Peyer's patch (tissue), 4 donors: Measurements from ENCODE around the gene TTLL8. TPM values are rescaled to one million over a fixed set of nuclear protein-coding genes. Genes with fewer than 3 reads are reported as not detected.
A peak's percentile ranks its signal among the peaks of the same experiment; 100 is the strongest.

ENCODE experiments used
- DNase-seq, 3 donors: peaks; one replicate each; pipeline ENCODE4 v3.0.0-alpha.2; 2017 to 2019
- H3K27ac ChIP-seq, 4 donors: fragments of 200-600 bp; sonication (generic); one replicate each; pipeline ENCODE4 v1.5.1; 2016 to 2019
- H3K27me3 ChIP-seq, 2 donors: fragments of 200-600 bp; sonication (generic); one replicate each; pipeline ENCODE4 v1.5.1; 2019
- H3K36me3 ChIP-seq, 3 donors: fragments of 200-600 bp; sonication (generic); one replicate each; pipeline ENCODE4 v1.5.1; 2016 to 2019
- H3K4me1 ChIP-seq, 4 donors: fragments of 200-600 bp; sonication (generic); one replicate each; pipeline ENCODE4 v1.5.1; 2016 to 2019
- H3K4me3 ChIP-seq, 4 donors: fragments of 200-600 bp; sonication (generic); 1 replicate in 3 of 4; 2 replicates in 1 of 4; pipeline ENCODE4 v1.5.1; 2016 to 2019; ENCODE audit warnings: mild to moderate bottlenecking in 1 of 4
- H3K9me3 ChIP-seq, 4 donors: fragments of 200-600 bp; sonication (generic); one replicate each; pipeline ENCODE4 v1.5.1; 2016 to 2019; ENCODE audit warnings: mild to moderate bottlenecking in 1 of 4
- POLR2A ChIP-seq, 2 donors: fragments of 450-650 bp; IDR thresholded peaks; one replicate each; pipeline ENCODE4 v1.5.1; 2017; ENCODE audit warnings: antibody characterized with exemption in 2 of 2, mild to moderate bottlenecking in 2 of 2, moderate library complexity in 2 of 2
- total RNA-seq, 4 donors: library from RNA; depleted of rRNA; stranded (reverse); fragments of >200 nt; gene quantifications; one replicate each; pipeline ENCODE4 v1.1.0, GENCODE V29; 2016
- TF ChIP-seq, protein P1 (sequence below), 6 experiments: fragments of 450-650 bp in 4 of 6; fragments of 200-600 bp in 2 of 6; sonication (generic) in 1 of 6; IDR thresholded peaks; one replicate each; pipeline ENCODE4 v1.5.1; 2017 to 2019; ENCODE audit warnings: antibody characterized with exemption in 6 of 6, mild to moderate bottlenecking in 3 of 6, moderate library complexity in 1 of 6

TTLL8 gene
- total RNA-seq, 4 donors from 2014 or later = not detected

- no peak overlapping the region for H3K27ac ChIP-seq
- no peaks in the 10 kb centered on the region for H3K36me3 ChIP-seq
- no peaks in the 10 kb centered on the region for H3K9me3 ChIP-seq
- H3K27me3 ChIP-seq = no peaks in the 10 kb centered on the region
- peak in 1 of 3 donors; percentile 39 for DNase-seq
- TF ChIP-seq, protein P1, sequence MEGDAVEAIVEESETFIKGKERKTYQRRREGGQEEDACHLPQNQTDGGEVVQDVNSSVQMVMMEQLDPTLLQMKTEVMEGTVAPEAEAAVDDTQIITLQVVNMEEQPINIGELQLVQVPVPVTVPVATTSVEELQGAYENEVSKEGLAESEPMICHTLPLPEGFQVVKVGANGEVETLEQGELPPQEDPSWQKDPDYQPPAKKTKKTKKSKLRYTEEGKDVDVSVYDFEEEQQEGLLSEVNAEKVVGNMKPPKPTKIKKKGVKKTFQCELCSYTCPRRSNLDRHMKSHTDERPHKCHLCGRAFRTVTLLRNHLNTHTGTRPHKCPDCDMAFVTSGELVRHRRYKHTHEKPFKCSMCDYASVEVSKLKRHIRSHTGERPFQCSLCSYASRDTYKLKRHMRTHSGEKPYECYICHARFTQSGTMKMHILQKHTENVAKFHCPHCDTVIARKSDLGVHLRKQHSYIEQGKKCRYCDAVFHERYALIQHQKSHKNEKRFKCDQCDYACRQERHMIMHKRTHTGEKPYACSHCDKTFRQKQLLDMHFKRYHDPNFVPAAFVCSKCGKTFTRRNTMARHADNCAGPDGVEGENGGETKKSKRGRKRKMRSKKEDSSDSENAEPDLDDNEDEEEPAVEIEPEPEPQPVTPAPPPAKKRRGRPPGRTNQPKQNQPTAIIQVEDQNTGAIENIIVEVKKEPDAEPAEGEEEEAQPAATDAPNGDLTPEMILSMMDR (IDR thresholded peaks at IDR 0.05) = no peak
- TF ChIP-seq POLR2A (IDR thresholded peaks at IDR 0.05) = no peak
- H3K4me3 ChIP-seq = peak overlapping the region in 3 of 4 donors; percentile 9 to 54 (median 52)
- peaks cover 0 to 21% (median 5%) of the 10 kb centered on the region in 4 donors for H3K4me1 ChIP-seq
Measured at GRCh38 chr22:49999946-50000586, 58.0 kb downstream of the TTLL8 start.

DNA sequence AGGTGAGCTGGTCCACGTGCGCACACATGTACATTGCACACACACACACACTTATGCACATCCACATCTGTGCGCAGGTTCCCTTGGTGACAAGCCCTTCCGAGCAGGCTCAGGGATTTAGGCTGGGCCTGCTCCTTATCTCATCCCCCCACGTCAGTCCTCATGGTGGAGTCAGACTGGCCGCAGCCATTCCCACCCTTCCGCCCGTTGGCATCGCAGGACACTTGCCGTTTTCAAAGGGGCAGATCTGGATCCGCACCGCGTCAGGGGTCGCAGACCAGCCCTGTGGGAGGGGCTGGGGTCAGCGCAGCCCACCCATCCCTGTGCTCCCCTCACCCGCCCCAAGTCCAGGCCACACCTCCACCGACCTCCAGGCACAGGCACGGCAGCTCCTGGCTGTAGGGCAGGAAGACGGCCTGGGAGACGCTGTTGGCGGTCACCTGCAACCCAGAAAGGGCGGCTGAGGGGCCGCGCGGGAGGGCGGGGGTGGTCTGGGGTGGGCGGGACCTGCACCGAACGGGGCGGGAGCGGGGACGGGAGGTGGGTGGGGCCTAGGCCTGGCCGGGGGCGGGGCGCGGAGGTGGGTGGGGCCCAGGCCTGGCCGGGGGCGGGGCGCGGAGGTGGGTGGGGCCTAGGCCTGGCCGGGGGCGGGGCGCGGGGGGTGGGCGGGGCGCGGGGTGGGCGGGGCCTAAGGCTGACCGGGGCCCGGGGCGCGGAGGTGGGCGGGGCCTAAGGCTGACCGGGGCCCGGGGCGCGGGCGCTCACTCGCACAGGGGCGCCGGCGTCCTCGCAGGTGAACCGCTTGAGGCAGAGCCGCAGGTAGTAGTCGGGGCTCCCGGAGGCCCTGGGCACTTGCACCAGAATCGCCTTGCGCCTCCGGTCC, 58.8 kb downstream of the TTLL8 start:
- Histone ChIP-seq H3K27ac (no peak overlapping the region), H3K4me1 (peaks cover 0 to 21% (median 5%) of the 10 kb centered on the region in 4 donors), H3K4me3 (peak overlapping the region in 3 of 4 donors; percentile 9 to 54 (median 52)), H3K9me3 (no peaks in the 10 kb centered on the region), H3K27me3 (no peaks in the 10 kb centered on the region), H3K36me3 (no peaks in the 10 kb centered on the region)
- TF ChIP-seq, protein P1 (IDR thresholded peaks at IDR 0.05) = no peak
- TF ChIP-seq POLR2A (IDR thresholded peaks at IDR 0.05) = no peak
- peak in 2 of 3 donors; percentile 49 to 72 for DNase-seq

GRCh38 chr22:49998718-49999062, 59.4 kb downstream of the TTLL8 start:
- H3K27me3 ChIP-seq = no peaks in the 10 kb centered on the region
- H3K4me1 ChIP-seq = peaks cover 0 to 23% (median 5%) of the 10 kb centered on the region in 4 donors
- TF ChIP-seq POLR2A (IDR thresholded peaks at IDR 0.05) = no peak
- TF ChIP-seq, protein P1 (IDR thresholded peaks at IDR 0.05) = no peak

DNA sequence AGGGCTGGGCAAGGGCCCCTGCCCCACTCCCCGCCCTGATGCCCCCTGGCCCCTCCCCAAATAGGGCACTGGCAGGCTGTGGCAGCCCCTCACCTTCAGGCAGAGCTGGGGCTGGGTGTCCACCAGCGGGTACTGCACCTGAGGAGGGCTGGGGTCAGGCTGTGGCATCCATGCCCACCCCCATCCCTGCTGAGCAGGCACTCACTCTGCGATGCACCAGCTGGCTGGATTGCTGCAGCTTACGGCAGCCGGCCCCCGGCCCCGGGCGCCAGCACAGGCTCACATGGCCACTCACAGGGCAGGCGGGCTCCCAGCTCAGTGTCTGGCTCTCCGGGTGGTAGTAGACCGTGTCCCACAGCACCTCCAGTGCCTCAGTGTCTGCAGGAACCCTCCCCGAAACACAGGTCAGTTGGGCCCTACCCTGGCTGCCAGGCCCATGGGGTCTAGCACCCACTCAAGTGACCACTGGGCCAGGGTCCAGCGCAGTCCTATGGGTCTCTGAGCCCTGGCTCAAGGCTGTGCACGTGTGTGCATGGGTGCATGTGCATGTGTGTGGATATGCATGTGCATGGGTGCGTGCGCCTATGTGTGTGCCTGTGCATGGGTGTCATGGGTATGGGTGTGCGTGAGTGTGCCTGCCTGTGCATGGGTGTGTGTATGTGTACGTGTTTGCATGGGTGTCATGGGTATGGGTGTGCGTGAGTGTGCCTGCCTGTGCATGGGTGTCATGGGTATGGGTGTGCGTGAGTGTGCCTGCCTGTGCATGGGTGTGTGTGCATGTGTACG, 60.0 kb downstream of the TTLL8 start:
- Histone ChIP-seq H3K9me3 (no peaks in the 10 kb centered on the region), H3K4me3 (no peak overlapping the region), H3K36me3 (no peaks in the 10 kb centered on the region), H3K4me1 (peaks cover 0 to 28% (median 8%) of the 10 kb centered on the region in 4 donors), H3K27me3 (no peaks in the 10 kb centered on the region), H3K27ac (peak overlapping the region in 1 of 4 donors; percentile 90)
- TF ChIP-seq, protein P1 (IDR thresholded peaks at IDR 0.05) = no peak
- TF ChIP-seq POLR2A (IDR thresholded peaks at IDR 0.05) = no peak
- peak in 1 of 3 donors; percentile 44 for DNase-seq

More at GRCh38 chr22:49998718-49999062, 59.4 kb downstream of the TTLL8 start:
- Histone ChIP-seq H3K9me3 (no peaks in the 10 kb centered on the region), H3K36me3 (no peaks in the 10 kb centered on the region), H3K27ac (no peak overlapping the region), H3K4me3 (no peak overlapping the region)
- DNase-seq = no peak

DNA sequence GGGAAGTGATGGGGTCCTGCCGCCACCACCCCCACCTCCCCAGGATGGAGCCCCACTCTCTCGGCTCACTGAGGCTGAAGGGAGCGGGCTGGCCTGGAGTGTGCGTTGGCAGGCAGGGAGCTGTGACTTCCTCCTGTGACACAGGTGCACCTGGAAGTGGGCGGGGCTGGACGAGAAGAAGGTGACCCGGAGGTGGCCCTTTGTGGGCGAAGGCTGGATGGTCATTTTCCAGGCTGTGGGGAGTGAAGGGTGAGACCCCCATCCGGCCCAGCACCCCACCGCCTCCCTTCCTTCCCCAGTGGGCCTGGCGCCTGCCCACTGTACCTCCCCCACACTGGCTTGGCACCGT, 60.9 kb downstream of the TTLL8 start:
- DNase-seq = peak in 2 of 3 donors; percentile 86 to 87
- H3K27me3 ChIP-seq = no peaks in the 10 kb centered on the region
- no peaks in the 10 kb centered on the region for H3K36me3 ChIP-seq
- TF ChIP-seq, protein P1 (IDR thresholded peaks at IDR 0.05) = no peak
- TF ChIP-seq POLR2A (IDR thresholded peaks at IDR 0.05) = peak; percentile 20 to 78
- peak overlapping the region in 2 of 4 donors; percentile 23 to 24 for H3K4me3 ChIP-seq
- peak overlapping the region in 3 of 4 donors; percentile 59 to 90 (median 84) for H3K27ac ChIP-seq
- H3K4me1 ChIP-seq = peaks cover 0 to 30% (median 8%) of the 10 kb centered on the region in 4 donors
- no peaks in the 10 kb centered on the region for H3K9me3 ChIP-seq
